ENCODE results near the gene HMGCS1. TPM values are rescaled to one million over a fixed set of nuclear protein-coding genes. Genes with fewer than 3 reads are reported as not detected.
"Not testable (repeated sequence)": the region's sequence is repeated elsewhere in the genome, so short reads cannot be mapped to it uniquely, and the experiment has no call there.

HMGCS1 gene
- total RNA-seq, 4 donors from 2014 or later: 18.9 to 33.2 (median 20.1) TPM

GRCh38 chr5:43313854-43314457 is 744 bp upstream of the HMGCS1 start:
- H3K4me3 ChIP-seq: peak overlapping the region; percentile 7 to 98 (median 88)
- H3K36me3 ChIP-seq: no peaks in the 10 kb centered on the region
- H3K9me3 ChIP-seq: no peaks in the 10 kb centered on the region
- H3K27ac ChIP-seq: peak overlapping the region; percentile 80 to 98 (median 92)
- TF ChIP-seq EP300 (IDR thresholded peaks at IDR 0.05) (no peak), CTCF (IDR thresholded peaks at IDR 0.05) (no peak), POLR2A (IDR thresholded peaks at IDR 0.05) (no peak)
- DNase-seq (ENCODE audit: low spot score in 2 of 2): peak in 1 of 2 donors; percentile 7
- 43 to 48% methylated on average over 8 of the region's 8 CpGs for WGBS, 2 donors
- H3K27me3 ChIP-seq: no peaks in the 10 kb centered on the region
- H3K4me1 ChIP-seq: peaks cover 0 to 43% (median 11%) of the 10 kb centered on the region in 4 donors

- peaks cover 0 to 53% (median 11%) of the 10 kb centered on the region in 4 donors for H3K4me1 ChIP-seq
- TF ChIP-seq EP300 (IDR thresholded peaks at IDR 0.05): no peak
- TF ChIP-seq CTCF (IDR thresholded peaks at IDR 0.05): no peak
- TF ChIP-seq POLR2A (IDR thresholded peaks at IDR 0.05): no peak
- H3K27me3 ChIP-seq: no peaks in the 10 kb centered on the region
- H3K4me3 ChIP-seq: peak overlapping the region; percentile 87 to 98 (median 88)
- DNase-seq (ENCODE audit: low spot score in 2 of 2): no peak
- H3K27ac ChIP-seq: peak overlapping the region; percentile 91 to 98 (median 93)
- no peaks in the 10 kb centered on the region for H3K36me3 ChIP-seq
- 3% methylated on average over 9 of the region's 9 CpGs for WGBS, 2 donors
- H3K9me3 ChIP-seq: no peaks in the 10 kb centered on the region
These were observed 545 bp downstream of the HMGCS1 start for GRCh38 chr5:43312699-43313034.

- Histone ChIP-seq H3K9me3 (no peaks in the 10 kb centered on the region), H3K27me3 (no peaks in the 10 kb centered on the region), H3K27ac (peak overlapping the region in 3 of 4 donors; percentile 91 to 98 (median 94)), H3K4me1 (peaks cover 0 to 53% (median 11%) of the 10 kb centered on the region in 4 donors), H3K36me3 (no peaks in the 10 kb centered on the region), H3K4me3 (peak overlapping the region; percentile 87 to 98 (median 88))
- TF ChIP-seq EP300 (IDR thresholded peaks at IDR 0.05): no peak
- TF ChIP-seq CTCF (IDR thresholded peaks at IDR 0.05): no peak
- TF ChIP-seq POLR2A (IDR thresholded peaks at IDR 0.05): no peak
- 17 to 23% methylated on average over 6 of the region's 6 CpGs for WGBS, 2 donors
- DNase-seq (ENCODE audit: low spot score in 2 of 2): no peak
These were observed 1.0 kb downstream of the HMGCS1 start for GRCh38 chr5:43312076-43312661.

GRCh38 chr5:43309637-43310036 is 3.6 kb downstream of the HMGCS1 start:
- TF ChIP-seq EP300 (IDR thresholded peaks at IDR 0.05): no peak
- TF ChIP-seq POLR2A (IDR thresholded peaks at IDR 0.05): no peak
- TF ChIP-seq CTCF (IDR thresholded peaks at IDR 0.05): no peak
- H3K9me3 ChIP-seq: no peaks in the 10 kb centered on the region

GRCh38 chr5:43309122-43309521 is 4.1 kb downstream of the HMGCS1 start:
- Histone ChIP-seq H3K27ac (no peak overlapping the region), H3K27me3 (no peaks in the 10 kb centered on the region), H3K4me1 (peaks cover 0 to 71% (median 11%) of the 10 kb centered on the region in 4 donors), H3K9me3 (no peaks in the 10 kb centered on the region), H3K4me3 (no peak overlapping the region), H3K36me3 (no peaks in the 10 kb centered on the region)
- WGBS, 2 donors: 62 to 73% methylated on average over 3 of the region's 3 CpGs
- no peak for DNase-seq (ENCODE audit: low spot score in 2 of 2)
- TF ChIP-seq CTCF (IDR thresholded peaks at IDR 0.05) (no peak), EP300 (IDR thresholded peaks at IDR 0.05) (no peak), POLR2A (IDR thresholded peaks at IDR 0.05) (no peak)

More at GRCh38 chr5:43309637-43310036, 3.6 kb downstream of the HMGCS1 start:
- Histone ChIP-seq H3K4me3 (no peak overlapping the region), H3K36me3 (no peaks in the 10 kb centered on the region), H3K4me1 (peaks cover 0 to 68% (median 11%) of the 10 kb centered on the region in 4 donors), H3K27me3 (no peaks in the 10 kb centered on the region), H3K27ac (no peak overlapping the region)
- no peak for DNase-seq (ENCODE audit: low spot score in 2 of 2)

GRCh38 chr5:43306954-43307353 is 6.3 kb downstream of the HMGCS1 start:
- H3K9me3 ChIP-seq; H3K36me3 ChIP-seq; DNase-seq (ENCODE audit: low spot score in 2 of 2); H3K27ac ChIP-seq; H3K27me3 ChIP-seq; H3K4me3 ChIP-seq: not testable (repeated sequence)
- peaks cover 0 to 79% (median 5%) of the 10 kb centered on the region in 4 donors for H3K4me1 ChIP-seq
- WGBS, 2 donors: 85 to 91% methylated on average over 5 of the region's 5 CpGs

Data from tibial nerve (tissue), 4 donors.